GM23338 (cell line): ENCODE results near the gene OOSP3. TPM values are rescaled to one million over a fixed set of nuclear protein-coding genes. Genes with fewer than 3 reads are reported as not detected.

Source experiments
- ATAC-seq: fragments of 200-7000 bp; cut with Tn5 transposase; 3 replicates; pipeline ENCODE4 v1.9.1; 2020
- DNase-seq: peaks from one replicate; pipeline ENCODE4 v3.0.0-alpha.2; 2015; ENCODE audit warnings: low spot score
- H2AFZ ChIP-seq: fragments of 200-600 bp; sonication (generic); 2 replicates; pipeline ENCODE4 v1.8.0; 2016; ENCODE audit warnings: antibody characterized with exemption, mild to moderate bottlenecking, moderate library complexity
- H3F3A ChIP-seq: fragments of 200-600 bp; sonication (generic); replicated peaks from 2 replicates; pipeline ENCODE4 v1.8.0; 2017; ENCODE audit warnings: antibody characterized with exemption, mixed run types, low read depth
- H3K27ac ChIP-seq: fragments of 200-600 bp; sonication (generic); 2 replicates; pipeline ENCODE4 v1.6.1; 2016; ENCODE audit warnings: low read depth
- H3K27me3 ChIP-seq: fragments of 200-600 bp; sonication (generic); 2 replicates; pipeline ENCODE4 v1.8.0; 2016; ENCODE audit warnings: mild to moderate bottlenecking, mixed run types, moderate library complexity; ENCODE audit not compliant: insufficient read depth
- H3K36me3 ChIP-seq: fragments of 200-600 bp; sonication (generic); 2 replicates; pipeline ENCODE4 v1.8.0; 2016; ENCODE audit warnings: mild to moderate bottlenecking; ENCODE audit not compliant: insufficient read depth
- H3K4me1 ChIP-seq: fragments of 200-600 bp; sonication (generic); 2 replicates; pipeline ENCODE4 v1.8.0; 2016; ENCODE audit warnings: mild to moderate bottlenecking, moderate library complexity; ENCODE audit not compliant: insufficient read depth
- H3K4me2 ChIP-seq: fragments of 200-600 bp; sonication (generic); 2 replicates; pipeline ENCODE4 v1.7.1; 2017; ENCODE audit warnings: mixed run types
- H3K4me3 ChIP-seq: fragments of 200-600 bp; sonication (generic); 2 replicates; pipeline ENCODE4 v1.6.1; 2016; ENCODE audit warnings: mixed run types
- H3K79me2 ChIP-seq: fragments of 200-600 bp; sonication (generic); replicated peaks from 2 replicates; pipeline ENCODE4 v1.8.0; 2017; ENCODE audit warnings: mild to moderate bottlenecking; ENCODE audit not compliant: insufficient read depth
- H3K9me2 ChIP-seq: fragments of 200-600 bp; sonication (generic); 2 replicates; pipeline ENCODE4 v1.8.0; 2017; ENCODE audit not compliant: insufficient read depth
- H4K20me1 ChIP-seq: fragments of 200-600 bp; sonication (generic); replicated peaks from 2 replicates; pipeline ENCODE4 v1.8.0; 2017; ENCODE audit warnings: mild to moderate bottlenecking; ENCODE audit not compliant: insufficient read depth
- H3K27ac Mint-ChIP-seq: 2 replicates; pipeline ENCODE4 v1.8.0; 2020; ENCODE audit warnings: inconsistent platforms, mild to moderate bottlenecking, moderate library complexity, mixed read lengths
- H3K27me3 Mint-ChIP-seq: 3 replicates; pipeline ENCODE4 v1.8.0; 2022; ENCODE audit warnings: low read depth, mild to moderate bottlenecking, moderate library complexity, mixed read lengths, inconsistent platforms; ENCODE audit not compliant: insufficient read depth, poor library complexity
- H3K36me3 Mint-ChIP-seq: 3 replicates; pipeline ENCODE4 v1.8.0; 2021; ENCODE audit warnings: low read depth, mild to moderate bottlenecking, inconsistent platforms, moderate library complexity, mixed read lengths
- H3K4me1 Mint-ChIP-seq: 3 replicates; pipeline ENCODE4 v1.8.0; 2020; ENCODE audit warnings: mild to moderate bottlenecking, inconsistent platforms, mixed read lengths
- H3K4me3 Mint-ChIP-seq: 3 replicates; pipeline ENCODE4 v1.8.0; 2021; ENCODE audit warnings: moderate library complexity, mild to moderate bottlenecking, inconsistent platforms, mixed read lengths
- H3K9me3 Mint-ChIP-seq: 3 replicates; pipeline ENCODE4 v1.8.0; 2020; ENCODE audit warnings: moderate library complexity, mild to moderate bottlenecking, inconsistent platforms, mixed read lengths
- CREB1 ChIP-seq: fragments of 250-450 bp; sonication (Bioruptor Pico); IDR thresholded peaks from 2 replicates; pipeline ENCODE4 v1.5.0; 2020; ENCODE audit warnings: low read depth, mild to moderate bottlenecking, moderate library complexity
- ETS1 ChIP-seq: IDR thresholded peaks from 2 replicates; pipeline ENCODE4 v1.6.1; 2016; ENCODE audit warnings: antibody characterized with exemption
- EZH2 ChIP-seq: fragments of 200-600 bp; sonication (generic); IDR thresholded peaks from one replicate; pipeline ENCODE4 v1.8.0; 2017; ENCODE audit warnings: antibody characterized with exemption, mild to moderate bottlenecking, low read depth; ENCODE audit not compliant: unreplicated experiment
- EZH2phosphoT487 ChIP-seq: fragments of 200-600 bp; sonication (generic); IDR thresholded peaks from one replicate; pipeline ENCODE4 v1.8.1; 2018; ENCODE audit warnings: antibody characterized with exemption; ENCODE audit not compliant: unreplicated experiment
- JUNB ChIP-seq: IDR thresholded peaks from one replicate; pipeline ENCODE4 v1.6.1; 2016; ENCODE audit warnings: antibody characterized with exemption; ENCODE audit not compliant: unreplicated experiment
- NANOG ChIP-seq: IDR thresholded peaks from 2 replicates; pipeline ENCODE4 v1.6.1; 2016; ENCODE audit warnings: antibody characterized with exemption, borderline replicate concordance
- POLR2AphosphoS5 ChIP-seq: IDR thresholded peaks from 2 replicates; pipeline ENCODE4 v1.6.1; 2016; ENCODE audit warnings: antibody characterized with exemption, low read depth
- REST ChIP-seq: IDR thresholded peaks from one replicate; pipeline ENCODE4 v1.6.1; 2018; ENCODE audit warnings: antibody characterized with exemption; ENCODE audit not compliant: unreplicated experiment
- STAT1 ChIP-seq: IDR thresholded peaks from one replicate; pipeline ENCODE4 v1.6.1; 2016; ENCODE audit warnings: antibody characterized with exemption; ENCODE audit not compliant: unreplicated experiment
- ZNF114 ChIP-seq: fragments of 250-450 bp; sonication (Bioruptor Pico); IDR thresholded peaks from 2 replicates; pipeline ENCODE4 v1.5.0; 2020; ENCODE audit warnings: mild to moderate bottlenecking, moderate library complexity
- ZNF331 ChIP-seq: fragments of 250-450 bp; sonication (Bioruptor Pico); IDR thresholded peaks from 2 replicates; pipeline ENCODE4 v1.5.0; 2020; ENCODE audit warnings: low read depth, mild to moderate bottlenecking, moderate library complexity
- ZNF462 ChIP-seq: fragments of 250-450 bp; sonication (Bioruptor Pico); IDR thresholded peaks from 2 replicates; pipeline ENCODE4 v1.5.0; 2020; ENCODE audit warnings: mild to moderate bottlenecking, moderate library complexity
- polyA plus RNA-seq: library from polyadenylated mRNA; unstranded; fragments of >200 nt; fragmentation: Nextera tagmentation; extraction: Ambion mirVana; gene quantifications from 2 replicates; pipeline ENCODE4 v1.2.1, GENCODE V29; 2016
- total RNA-seq: library from RNA; depleted of rRNA; stranded (reverse); fragments of >200 nt; shearing (Covaris generic); gene quantifications from 2 replicates; pipeline ENCODE4 v1.2.3, GENCODE V29; 2014
- TF ChIP-seq, protein P1 (sequence below), 2 experiments: fragments of 200-600 bp in 1 of 2; sonication (generic) in 1 of 2; conservative IDR thresholded peaks; 2 replicates each; pipeline versions ENCODE4 v1.5.1 to v1.6.1; 2016 to 2017; ENCODE audit warnings: antibody characterized with exemption in 2 of 2, low read depth in 2 of 2, mild to moderate bottlenecking in 2 of 2, moderate library complexity in 1 of 2

The OOSP3 gene
- total and polyA plus RNA-seq, 2 experiments from 2014 or later: not detected

DNA sequence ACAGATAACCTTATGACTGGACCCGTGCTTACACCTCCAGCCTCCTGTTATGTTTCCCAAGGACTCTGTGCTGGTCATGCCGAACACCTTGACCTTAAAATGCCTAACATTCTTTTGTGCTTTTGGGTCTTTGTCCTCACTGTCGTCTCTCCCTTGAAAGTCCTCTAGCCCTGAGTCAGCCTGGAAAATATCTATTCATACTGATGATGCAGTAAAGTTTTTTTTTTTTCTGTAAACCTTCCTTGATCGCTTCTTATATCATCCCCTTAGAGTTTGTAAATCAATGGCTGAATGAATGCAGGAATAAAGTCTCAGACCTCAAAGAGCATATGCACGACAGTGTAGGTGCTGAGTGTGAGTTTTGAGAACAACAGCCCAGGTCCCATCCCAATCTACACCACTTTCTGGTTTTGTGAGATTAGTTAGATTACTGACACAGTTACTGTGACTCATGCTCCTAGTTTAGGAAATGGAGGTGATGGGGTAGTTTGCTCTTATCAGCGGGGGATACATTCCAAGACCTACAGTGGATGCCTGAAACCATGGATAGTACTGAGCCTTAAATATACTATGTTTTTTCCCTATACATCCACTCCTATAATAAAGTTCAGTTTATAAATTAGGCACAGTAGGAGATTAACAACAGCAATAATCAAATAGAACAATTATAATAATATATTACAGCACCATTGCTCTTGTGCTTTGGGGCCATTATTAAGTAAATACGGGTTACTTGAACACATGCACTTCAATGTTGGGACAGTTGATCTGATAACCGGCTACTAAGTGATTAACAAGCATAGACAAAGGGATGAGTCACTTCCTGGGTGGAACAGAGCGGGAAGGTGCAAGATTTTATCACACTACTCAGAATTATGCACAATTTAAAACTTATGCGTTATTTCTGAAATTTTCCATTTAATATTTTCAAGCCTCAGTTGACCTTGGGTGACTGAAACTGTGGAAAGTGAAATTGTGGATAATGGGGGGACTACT lies 20.8 kb upstream of the OOSP3 start:
- no peak for TF ChIP-seq JUNB
- TF ChIP-seq POLR2AphosphoS5: no peak
- TF ChIP-seq, protein P1, sequence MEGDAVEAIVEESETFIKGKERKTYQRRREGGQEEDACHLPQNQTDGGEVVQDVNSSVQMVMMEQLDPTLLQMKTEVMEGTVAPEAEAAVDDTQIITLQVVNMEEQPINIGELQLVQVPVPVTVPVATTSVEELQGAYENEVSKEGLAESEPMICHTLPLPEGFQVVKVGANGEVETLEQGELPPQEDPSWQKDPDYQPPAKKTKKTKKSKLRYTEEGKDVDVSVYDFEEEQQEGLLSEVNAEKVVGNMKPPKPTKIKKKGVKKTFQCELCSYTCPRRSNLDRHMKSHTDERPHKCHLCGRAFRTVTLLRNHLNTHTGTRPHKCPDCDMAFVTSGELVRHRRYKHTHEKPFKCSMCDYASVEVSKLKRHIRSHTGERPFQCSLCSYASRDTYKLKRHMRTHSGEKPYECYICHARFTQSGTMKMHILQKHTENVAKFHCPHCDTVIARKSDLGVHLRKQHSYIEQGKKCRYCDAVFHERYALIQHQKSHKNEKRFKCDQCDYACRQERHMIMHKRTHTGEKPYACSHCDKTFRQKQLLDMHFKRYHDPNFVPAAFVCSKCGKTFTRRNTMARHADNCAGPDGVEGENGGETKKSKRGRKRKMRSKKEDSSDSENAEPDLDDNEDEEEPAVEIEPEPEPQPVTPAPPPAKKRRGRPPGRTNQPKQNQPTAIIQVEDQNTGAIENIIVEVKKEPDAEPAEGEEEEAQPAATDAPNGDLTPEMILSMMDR (conservative IDR thresholded peaks at IDR 0.05; ENCODE audit: low read depth in 2 of 2): no peak
- no peak for TF ChIP-seq NANOG
- no peak for TF ChIP-seq ETS1
- TF ChIP-seq ZNF331 (CRISPR knock-in tag): no peak
- no peak for TF ChIP-seq ZNF462 (CRISPR knock-in tag)
- no peak for TF ChIP-seq EZH2phosphoT487
- no peak for TF ChIP-seq CREB1
- TF ChIP-seq STAT1: no peak
- no peak for TF ChIP-seq REST
- no peak for TF ChIP-seq EZH2
- TF ChIP-seq ZNF114 (CRISPR knock-in tag): no peak
- DNase-seq (peak; percentile 54), ATAC-seq (peak; percentile 79)
- no peak overlapping the region for H3K4me2 ChIP-seq
- H3K9me3 Mint-ChIP-seq: no peaks in the 10 kb centered on the region
- H3K27ac ChIP-seq: no peak overlapping the region
- no peaks in the 10 kb centered on the region for H3F3A ChIP-seq
- no peak overlapping the region for H3K4me3 Mint-ChIP-seq
- no peak overlapping the region for H3K4me3 ChIP-seq
- peaks cover 9% of the 10 kb centered on the region; the same call in 1 of the 2 replicates for H3K4me1 ChIP-seq
- H3K36me3 ChIP-seq: no peaks in the 10 kb centered on the region
- H3K79me2 ChIP-seq: no peaks in the 10 kb centered on the region
- peaks cover 12% of the 10 kb centered on the region for H3K4me1 Mint-ChIP-seq
- no peaks in the 10 kb centered on the region for H3K27me3 Mint-ChIP-seq
- peak overlapping the region; percentile 49; the same call in 1 of the 2 replicates for H3K27ac Mint-ChIP-seq
- peaks cover 5% of the 10 kb centered on the region; the same call in 1 of the 2 replicates for H3K9me2 ChIP-seq
- no peaks in the 10 kb centered on the region for H3K27me3 ChIP-seq
- no peak overlapping the region for H2AFZ ChIP-seq
- no peaks in the 10 kb centered on the region for H3K36me3 Mint-ChIP-seq
- H4K20me1 ChIP-seq: no peaks in the 10 kb centered on the region
